ENCODE data around the gene LTBR. TPM values are rescaled to one million over a fixed set of nuclear protein-coding genes. Genes with fewer than 3 reads are reported as not detected.

The LTBR gene
- total RNA-seq, 1 experiment from 2014 or later = 4.8 TPM

- H2BK20ac ChIP-seq (ENCODE audit: low read depth, low read length, poor library complexity, severe bottlenecking) = no peak overlapping the region
- H3K4me3 Mint-ChIP-seq = no peak overlapping the region
- no peak overlapping the region for H2BK15ac ChIP-seq (ENCODE audit: low read depth, low read length)
- H2AK5ac ChIP-seq (ENCODE audit: insufficient read length, low read length) = no peak overlapping the region
- H3K4me2 ChIP-seq (ENCODE audit: insufficient read depth, insufficient read length, low read length) = no peak overlapping the region
- H3K27ac Mint-ChIP-seq = peak overlapping the region in 1 of 3 experiments; percentile 64; a peak in 3 of 7 replicates
- H3K27ac ChIP-seq (ENCODE audit: insufficient read length, low read depth, low read length) = no peak overlapping the region
- no peaks in the 10 kb centered on the region for H3K23me2 ChIP-seq (ENCODE audit: insufficient read length, low read depth, low read length, poor library complexity, severe bottlenecking)
- no peaks in the 10 kb centered on the region; the same call in 1 of the 2 replicates for H3K4me1 ChIP-seq (ENCODE audit: insufficient read depth, low read length)
- H4K8ac ChIP-seq (replicated peaks; ENCODE audit: insufficient read length, low read depth, low read length) = no peak overlapping the region
- H3K36me3 Mint-ChIP-seq (ENCODE audit: insufficient read depth in 1 of 3, low read depth in 3 of 3) = peaks cover 29 to 78% (median 75%) of the 10 kb centered on the region in 3 experiments
- no peaks in the 10 kb centered on the region for H3K27me3 ChIP-seq (ENCODE audit: insufficient read depth, low read length)
- no peak overlapping the region for H2BK120ac ChIP-seq (ENCODE audit: low read depth, low read length, poor library complexity, severe bottlenecking)
- H3K79me2 ChIP-seq (ENCODE audit: insufficient read depth, low read length) = no peaks in the 10 kb centered on the region
- no peak overlapping the region for H2BK5ac ChIP-seq (ENCODE audit: insufficient read length, low read length)
- H4K91ac ChIP-seq (ENCODE audit: insufficient read length, low read depth, low read length) = no peak overlapping the region
- H3K79me1 ChIP-seq (ENCODE audit: insufficient read depth, low read depth, low read length, poor library complexity, severe bottlenecking) = no peaks in the 10 kb centered on the region
- no peak overlapping the region for H3K14ac ChIP-seq (ENCODE audit: insufficient read depth, low read length)
- peaks cover 15 to 16% of the 10 kb centered on the region in 2 experiments for H3K4me1 Mint-ChIP-seq
- no peak overlapping the region for H3K4ac ChIP-seq (ENCODE audit: low read depth, low read length)
- no peaks in the 10 kb centered on the region for H3K9me3 ChIP-seq (ENCODE audit: control insufficient read depth, low read depth, low read length)
- no CpG with 5 or more reads among the region's 5 CpGs for WGBS (ENCODE audit: extremely low coverage, insufficient read length, low lambda C conversion rate)
- H4K20me1 ChIP-seq (ENCODE audit: control insufficient read depth, insufficient read depth, insufficient read length) = peaks cover 3% of the 10 kb centered on the region
- H3K23ac ChIP-seq (ENCODE audit: insufficient read length, low read depth, low read length) = no peak overlapping the region
- H3K9ac ChIP-seq (ENCODE audit: extremely low read depth, insufficient read length, low read length) = no peak overlapping the region
- no peak for DNase-seq
- no peak overlapping the region for H3K18ac ChIP-seq (ENCODE audit: insufficient read length, low read depth, low read length)
- no peaks in the 10 kb centered on the region for H3K9me3 Mint-ChIP-seq
- H3T11ph ChIP-seq (ENCODE audit: low read length) = no peak overlapping the region
- no peak for TF ChIP-seq CTCF (conservative IDR thresholded peaks at IDR 0.05)
- no peak overlapping the region for H2AFZ ChIP-seq (ENCODE audit: low read length)
- no peaks in the 10 kb centered on the region for H3K27me3 Mint-ChIP-seq (ENCODE audit: low read depth)
- no peak overlapping the region for H3K56ac ChIP-seq (ENCODE audit: insufficient read length, low read depth, low read length)
- H4K5ac ChIP-seq (ENCODE audit: insufficient read length, low read depth, low read length) = no peak overlapping the region
- no peak overlapping the region for H2BK12ac ChIP-seq (ENCODE audit: insufficient read length, low read depth, low read length)
Measured at GRCh38 chr12:6356374-6356820, 27.6 kb upstream of the LTBR start.

Measured in H9 (cell line).